SK-N-SH (cell line): ENCODE data around the gene EPYC. TPM values are rescaled to one million over a fixed set of nuclear protein-coding genes. Genes with fewer than 3 reads are reported as not detected.

Experiments
- CTCF ChIA-PET: fragments of 300-600, 350-600 bp; formaldehyde crosslinking; extraction: SDS; loops from one replicate; lab custom pipeline; 2021; lab: Yijun Ruan, JAX
- POLR2A ChIA-PET: fragments of 350-600 bp; sonication (Branson Sonifier 250); formaldehyde crosslinking; extraction: SDS; loops from one replicate; lab custom pipeline; 2020; ENCODE audit warnings: antibody characterized with exemption, inconsistent platforms; lab: Yijun Ruan, JAX
- DNase-seq: peaks from one replicate; pipeline ENCODE4 v3.0.0; 2012
- H2AFZ ChIP-seq: fragments of 200-600 bp; sonication (generic); 2 replicates; pipeline ENCODE4 v1.8.1; 2016; ENCODE audit warnings: antibody characterized with exemption, mild to moderate bottlenecking, low read depth
- H3F3A ChIP-seq: fragments of 200-600 bp; sonication (generic); replicated peaks from 2 replicates; pipeline ENCODE3; 2016; ENCODE audit warnings: antibody characterized with exemption, mild to moderate bottlenecking; ENCODE audit not compliant: insufficient read depth
- H3K27ac ChIP-seq, 2 experiments: fragments of 200-500 bp in 1 of 2; fragments of 200-600 bp in 1 of 2; sonication (Bioruptor generic) in 1 of 2; sonication (generic), shearing (Covaris generic) in 1 of 2; 2 replicates each; pipeline versions ENCODE4 v1.5.1 to v1.6.1; 2014 to 2016; ENCODE audit warnings: low read depth in 2 of 2, inconsistent platforms in 1 of 2, low read length in 1 of 2, mild to moderate bottlenecking in 1 of 2, mixed read lengths in 1 of 2
- H3K27me3 ChIP-seq: fragments of 200-600 bp; sonication (generic), shearing (Covaris generic); 2 replicates; pipeline ENCODE4 v1.6.1; 2016; ENCODE audit warnings: mixed run types; ENCODE audit not compliant: insufficient read depth
- H3K36me3 ChIP-seq, 2 experiments: fragments of 200-500 bp in 1 of 2; fragments of 200-600 bp in 1 of 2; sonication (Bioruptor generic) in 1 of 2; sonication (generic) in 1 of 2; replicated peaks in 1 of 2; 2 replicates each; pipeline versions ENCODE3 to v1.5.1; 2014 to 2016; ENCODE audit warnings: low read length in 1 of 2, mild to moderate bottlenecking in 1 of 2; ENCODE audit not compliant: insufficient read depth in 2 of 2, control insufficient read depth in 1 of 2
- H3K4me1 ChIP-seq, 2 experiments: fragments of 200-500 bp in 1 of 2; fragments of 200-600 bp in 1 of 2; sonication (Bioruptor generic) in 1 of 2; sonication (generic), shearing (Covaris generic) in 1 of 2; 2 replicates each; pipeline versions ENCODE4 v1.5.1 to v1.6.1; 2014 to 2016; ENCODE audit warnings: low read depth in 1 of 2, low read length in 1 of 2, mixed run types in 1 of 2; ENCODE audit not compliant: insufficient read depth in 2 of 2, control insufficient read depth in 1 of 2
- H3K4me2 ChIP-seq: fragments of 200-600 bp; sonication (generic), shearing (Covaris generic); 2 replicates; pipeline ENCODE4 v1.6.1; 2017; ENCODE audit warnings: mixed run types
- H3K4me3 ChIP-seq, 2 experiments: fragments of 200-500 bp in 1 of 2; fragments of 200-600 bp in 1 of 2; sonication (Bioruptor generic) in 1 of 2; sonication (generic), shearing (Covaris generic) in 1 of 2; 2 replicates each; pipeline versions ENCODE4 v1.5.1 to v1.8.1; 2014 to 2016; ENCODE audit warnings: low read depth in 2 of 2, inconsistent platforms in 1 of 2, low read length in 1 of 2, mild to moderate bottlenecking in 1 of 2, mixed read lengths in 1 of 2, moderate library complexity in 1 of 2
- H3K79me2 ChIP-seq: fragments of 200-600 bp; sonication (generic); 2 replicates; pipeline ENCODE4 v1.8.1; 2017; ENCODE audit warnings: mild to moderate bottlenecking; ENCODE audit not compliant: insufficient read depth
- H3K9ac ChIP-seq: fragments of 200-600 bp; sonication (generic); 2 replicates; pipeline ENCODE4 v1.6.1; 2017; ENCODE audit warnings: mixed run types
- H3K9me2 ChIP-seq: fragments of 200-600 bp; sonication (generic); 2 replicates; pipeline ENCODE4 v1.6.1; 2017; ENCODE audit warnings: mixed run types
- H3K9me3 ChIP-seq: fragments of 200-600 bp; sonication (generic); 2 replicates; pipeline ENCODE4 v1.6.1; 2017; ENCODE audit warnings: mixed run types, mild to moderate bottlenecking, moderate library complexity
- H4K20me1 ChIP-seq: fragments of 200-600 bp; sonication (generic); 2 replicates; pipeline ENCODE4 v1.6.1; 2017; ENCODE audit warnings: mild to moderate bottlenecking, mixed run types; ENCODE audit not compliant: insufficient read depth
- CHD2 ChIP-seq: fragments of 150-350 bp; IDR thresholded peaks from 2 replicates; pipeline ENCODE4 v1.6.1; 2018; ENCODE audit warnings: low read length; ENCODE audit not compliant: partially characterized antibody
- EP300 ChIP-seq, 2 experiments: IDR thresholded peaks; 2 replicates each; pipeline versions ENCODE4 v1.4.0 to v1.6.1; 2012; ENCODE audit warnings: borderline replicate concordance in 1 of 2, low read depth in 1 of 2, low read length in 1 of 2
- FOSL2 ChIP-seq: IDR thresholded peaks from 2 replicates; pipeline ENCODE4 v1.4.0; 2012; ENCODE audit warnings: low read depth, mild to moderate bottlenecking, moderate library complexity, borderline replicate concordance
- FOXJ3 ChIP-seq: sonication (generic); formaldehyde crosslinking; IDR thresholded peaks from 2 replicates; pipeline ENCODE4 v1.5.1; 2020; ENCODE audit warnings: mild to moderate bottlenecking, missing genetic modification reagents
- FOXM1 ChIP-seq: IDR thresholded peaks from 2 replicates; pipeline ENCODE4 v1.4.0; 2012; ENCODE audit warnings: low read depth, mild to moderate bottlenecking
- GABPA ChIP-seq: IDR thresholded peaks from 2 replicates; pipeline ENCODE4 v1.4.0; 2012; ENCODE audit warnings: low read depth, mild to moderate bottlenecking
- GATA2 ChIP-seq: sonication (generic); formaldehyde crosslinking; IDR thresholded peaks from 2 replicates; pipeline ENCODE4 v1.5.0; 2020; ENCODE audit warnings: mild to moderate bottlenecking, missing genetic modification reagents
- JUND ChIP-seq: IDR thresholded peaks from 2 replicates; pipeline ENCODE4 v1.4.0; 2012
- MAX ChIP-seq: IDR thresholded peaks from 2 replicates; pipeline ENCODE4 v1.4.0; 2012; ENCODE audit warnings: low read depth
- NFIC ChIP-seq: IDR thresholded peaks from 2 replicates; pipeline ENCODE4 v1.4.0; 2012; ENCODE audit warnings: borderline replicate concordance
- NRF1 ChIP-seq: IDR thresholded peaks from 2 replicates; pipeline ENCODE4 v1.6.1; 2012; ENCODE audit warnings: low read depth, mild to moderate bottlenecking, low read length
- PBX3 ChIP-seq: IDR thresholded peaks from 2 replicates; pipeline ENCODE4; 2012
- POLR2AphosphoS5 ChIP-seq: IDR thresholded peaks from 2 replicates; pipeline ENCODE4 v1.6.1; 2012; ENCODE audit warnings: low read depth, low read length
- RAD21 ChIP-seq: IDR thresholded peaks from 2 replicates; pipeline ENCODE4 v1.6.1; 2012; ENCODE audit warnings: mild to moderate bottlenecking, low read length
- RXRA ChIP-seq: IDR thresholded peaks from 2 replicates; pipeline ENCODE4 v1.4.0; 2012; ENCODE audit warnings: low read depth, mild to moderate bottlenecking, borderline replicate concordance
- SMC3 ChIP-seq: IDR thresholded peaks from 2 replicates; pipeline ENCODE4 v1.6.1; 2012; ENCODE audit warnings: low read depth, low read length, improper control_type of control experiment
- TEAD4 ChIP-seq: IDR thresholded peaks from 2 replicates; pipeline ENCODE4 v1.4.0; 2012; ENCODE audit warnings: mild to moderate bottlenecking, borderline replicate concordance; ENCODE audit not compliant: insufficient read depth
- YY1 ChIP-seq: IDR thresholded peaks from 2 replicates; pipeline ENCODE4 v1.4.0; 2012; ENCODE audit warnings: low read depth, mild to moderate bottlenecking
- WGBS: methylation state at CpG from one replicate; pipeline ENCODE4 v1.1.6; 2017; ENCODE audit warnings: low lambda C conversion rate; 5-methylcytosine and 5-hydroxymethylcytosine counted together
- polyA plus RNA-seq, 3 experiments: library from polyadenylated mRNA; depleted of rRNA; stranded (reverse); fragments of >200 nt; gene quantifications; 2 replicates each; pipeline ENCODE4 v1.2.3, GENCODE V29; 2012
- TF ChIP-seq, protein P1 (sequence below): fragments of 200-600 bp; sonication (generic); IDR thresholded peaks from 2 replicates; pipeline ENCODE4 v1.6.1; 2017; ENCODE audit warnings: antibody characterized with exemption, mild to moderate bottlenecking, moderate library complexity
- TF ChIP-seq, protein P2 (sequence below): fragments of 150-350 bp; IDR thresholded peaks from 2 replicates; pipeline ENCODE4 v1.6.1; 2016; ENCODE audit warnings: mild to moderate bottlenecking, low read depth, low read length
- TF ChIP-seq, protein P3 (sequence below): fragments of 150-350 bp; IDR thresholded peaks from 2 replicates; pipeline ENCODE4 v1.6.1; 2017; ENCODE audit warnings: antibody characterized with exemption, low read length, low read depth, borderline replicate concordance
- TF ChIP-seq, protein P4 (sequence below): IDR thresholded peaks from 2 replicates; pipeline ENCODE4 v1.4.0; 2012; ENCODE audit warnings: low read depth, borderline replicate concordance

EPYC gene
- polyA plus RNA-seq, 1 of the 3 experiments (the other 2 are of a cell fraction): not detected

DNA sequence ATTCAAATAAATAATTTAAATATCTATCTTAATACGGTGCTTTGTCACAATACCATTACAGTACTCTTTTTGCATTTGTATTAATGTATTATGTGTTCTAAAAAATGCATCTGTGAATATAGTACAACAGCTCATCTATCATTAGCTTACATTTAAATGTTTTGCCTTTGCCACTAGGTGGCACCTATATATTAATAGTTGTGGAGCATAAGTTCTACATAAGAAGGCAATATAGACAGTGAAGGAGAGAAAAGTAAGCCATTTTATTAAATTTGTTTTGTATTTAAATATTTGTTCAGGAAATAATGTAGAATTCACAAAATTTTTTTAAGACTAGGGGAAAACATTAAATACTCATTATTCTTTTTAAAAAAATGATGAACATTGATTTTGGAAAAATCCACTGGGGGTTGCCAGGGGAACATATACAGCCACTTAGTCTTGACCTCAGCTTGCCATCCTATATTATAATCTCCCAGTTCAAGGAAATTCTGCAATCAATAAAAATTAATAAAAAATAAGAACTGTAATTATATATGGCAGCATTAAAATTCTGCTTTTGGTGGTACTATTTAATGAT, 59.6 kb downstream of the EPYC start:
- Histone ChIP-seq H3K36me3 (no peaks in the 10 kb centered on the region), H2AFZ (no peak overlapping the region), H3K9ac (no peak overlapping the region), H3K4me2 (no peak overlapping the region), H3F3A (no peaks in the 10 kb centered on the region), H3K9me2 (no peaks in the 10 kb centered on the region), H3K79me2 (no peaks in the 10 kb centered on the region), H3K4me3 (no peak overlapping the region), H4K20me1 (no peaks in the 10 kb centered on the region), H3K4me1 (no peaks in the 10 kb centered on the region), H3K9me3 (no peaks in the 10 kb centered on the region), H3K27me3 (no peaks in the 10 kb centered on the region), H3K27ac (no peak overlapping the region)
- POLR2A ChIA-PET: no interaction called here
- CTCF ChIA-PET: interaction anchor here (0.6 to 3.9 kb wide), 23 partner anchors 10 to 1402 kb away, joined by 3 to 39 read pairs (median 4); partner anchors contain the start of gene CCER1
- 13% methylated on average over 1 of the region's 1 CpG for WGBS
- TF ChIP-seq JUND: no peak
- TF ChIP-seq RAD21: peak; percentile 61
- TF ChIP-seq, protein P1, sequence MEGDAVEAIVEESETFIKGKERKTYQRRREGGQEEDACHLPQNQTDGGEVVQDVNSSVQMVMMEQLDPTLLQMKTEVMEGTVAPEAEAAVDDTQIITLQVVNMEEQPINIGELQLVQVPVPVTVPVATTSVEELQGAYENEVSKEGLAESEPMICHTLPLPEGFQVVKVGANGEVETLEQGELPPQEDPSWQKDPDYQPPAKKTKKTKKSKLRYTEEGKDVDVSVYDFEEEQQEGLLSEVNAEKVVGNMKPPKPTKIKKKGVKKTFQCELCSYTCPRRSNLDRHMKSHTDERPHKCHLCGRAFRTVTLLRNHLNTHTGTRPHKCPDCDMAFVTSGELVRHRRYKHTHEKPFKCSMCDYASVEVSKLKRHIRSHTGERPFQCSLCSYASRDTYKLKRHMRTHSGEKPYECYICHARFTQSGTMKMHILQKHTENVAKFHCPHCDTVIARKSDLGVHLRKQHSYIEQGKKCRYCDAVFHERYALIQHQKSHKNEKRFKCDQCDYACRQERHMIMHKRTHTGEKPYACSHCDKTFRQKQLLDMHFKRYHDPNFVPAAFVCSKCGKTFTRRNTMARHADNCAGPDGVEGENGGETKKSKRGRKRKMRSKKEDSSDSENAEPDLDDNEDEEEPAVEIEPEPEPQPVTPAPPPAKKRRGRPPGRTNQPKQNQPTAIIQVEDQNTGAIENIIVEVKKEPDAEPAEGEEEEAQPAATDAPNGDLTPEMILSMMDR: peak; percentile 79
- TF ChIP-seq, protein P2, sequence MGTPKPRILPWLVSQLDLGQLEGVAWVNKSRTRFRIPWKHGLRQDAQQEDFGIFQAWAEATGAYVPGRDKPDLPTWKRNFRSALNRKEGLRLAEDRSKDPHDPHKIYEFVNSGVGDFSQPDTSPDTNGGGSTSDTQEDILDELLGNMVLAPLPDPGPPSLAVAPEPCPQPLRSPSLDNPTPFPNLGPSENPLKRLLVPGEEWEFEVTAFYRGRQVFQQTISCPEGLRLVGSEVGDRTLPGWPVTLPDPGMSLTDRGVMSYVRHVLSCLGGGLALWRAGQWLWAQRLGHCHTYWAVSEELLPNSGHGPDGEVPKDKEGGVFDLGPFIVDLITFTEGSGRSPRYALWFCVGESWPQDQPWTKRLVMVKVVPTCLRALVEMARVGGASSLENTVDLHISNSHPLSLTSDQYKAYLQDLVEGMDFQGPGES: no peak
- no peak for TF ChIP-seq CHD2
- TF ChIP-seq SMC3: peak; percentile 37
- DNase-seq: peak; percentile 20

DNA sequence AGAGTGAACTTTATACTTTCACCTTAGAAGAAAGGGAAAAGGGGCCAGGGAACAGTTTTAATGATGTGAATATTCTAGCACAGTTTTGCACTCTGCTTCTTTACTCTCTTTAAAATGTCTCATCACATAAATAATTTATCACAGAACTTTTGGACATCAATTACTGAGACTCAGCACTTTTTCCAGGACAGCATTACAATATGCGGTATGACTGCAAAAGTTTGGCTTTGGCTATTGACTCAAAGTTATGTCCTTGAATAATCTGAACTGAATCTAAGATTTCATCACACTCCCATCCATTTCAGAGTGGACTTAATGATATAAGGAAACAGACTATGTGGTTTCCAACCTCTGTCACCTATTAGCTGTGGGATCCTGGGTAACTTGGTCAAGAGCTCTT, 61.5 kb downstream of the EPYC start:
- Histone ChIP-seq H3K9ac (no peak overlapping the region), H3K4me1 (peaks cover 0 to 11% of the 10 kb centered on the region in 2 experiments; a peak in 2 of 4 replicates), H2AFZ (no peak overlapping the region), H3K4me3 (no peak overlapping the region), H3K9me2 (no peaks in the 10 kb centered on the region), H3K36me3 (no peaks in the 10 kb centered on the region), H3K27me3 (no peaks in the 10 kb centered on the region), H4K20me1 (no peaks in the 10 kb centered on the region), H3K79me2 (no peaks in the 10 kb centered on the region), H3F3A (no peaks in the 10 kb centered on the region), H3K9me3 (no peaks in the 10 kb centered on the region), H3K4me2 (no peak overlapping the region), H3K27ac (no peak overlapping the region)
- 88% methylated on average over 1 of the region's 1 CpG for WGBS
- POLR2A ChIA-PET: no interaction called here
- DNase-seq: no peak
- CTCF ChIA-PET: interaction anchor here (0.6 to 2.2 kb wide), 7 partner anchors 8 to 1399 kb away, joined by 3 to 7 read pairs (median 4); no protein-coding TSS in a partner anchor
- TF ChIP-seq YY1 (no peak), FOXJ3 (no peak), EP300 (IDR thresholded peaks at IDR 0.05; ENCODE audit: borderline replicate concordance in 1 of 2, low read depth in 1 of 2, low read length in 1 of 2) (no peak), PBX3 (no peak), POLR2AphosphoS5 (no peak), JUND (no peak), NRF1 (no peak), FOSL2 (no peak), GABPA (no peak), NFIC (no peak), FOXM1 (no peak), GATA2 (CRISPR knock-in tag) (no peak), MAX (no peak), RXRA (no peak), TEAD4 (no peak)
- TF ChIP-seq, protein P3, sequence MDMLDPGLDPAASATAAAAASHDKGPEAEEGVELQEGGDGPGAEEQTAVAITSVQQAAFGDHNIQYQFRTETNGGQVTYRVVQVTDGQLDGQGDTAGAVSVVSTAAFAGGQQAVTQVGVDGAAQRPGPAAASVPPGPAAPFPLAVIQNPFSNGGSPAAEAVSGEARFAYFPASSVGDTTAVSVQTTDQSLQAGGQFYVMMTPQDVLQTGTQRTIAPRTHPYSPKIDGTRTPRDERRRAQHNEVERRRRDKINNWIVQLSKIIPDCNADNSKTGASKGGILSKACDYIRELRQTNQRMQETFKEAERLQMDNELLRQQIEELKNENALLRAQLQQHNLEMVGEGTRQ: no peak
- TF ChIP-seq, protein P4, sequence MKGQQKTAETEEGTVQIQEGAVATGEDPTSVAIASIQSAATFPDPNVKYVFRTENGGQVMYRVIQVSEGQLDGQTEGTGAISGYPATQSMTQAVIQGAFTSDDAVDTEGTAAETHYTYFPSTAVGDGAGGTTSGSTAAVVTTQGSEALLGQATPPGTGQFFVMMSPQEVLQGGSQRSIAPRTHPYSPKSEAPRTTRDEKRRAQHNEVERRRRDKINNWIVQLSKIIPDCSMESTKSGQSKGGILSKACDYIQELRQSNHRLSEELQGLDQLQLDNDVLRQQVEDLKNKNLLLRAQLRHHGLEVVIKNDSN: no peak
